GM21360 (cell line): ENCODE measurements around the gene BMP10.

Experiments
- ATAC-seq: cut with Tn5 transposase; IDR thresholded peaks from one replicate; pipeline ENCODE4 v1.9.1; 2021; ENCODE audit warnings: mild to moderate bottlenecking, moderate library complexity; ENCODE audit not compliant: unreplicated experiment

Gene BMP10

GRCh38 chr2:68825866-68826265, 45.3 kb downstream of the BMP10 start:
- no peak for ATAC-seq

- no peak for ATAC-seq
These were observed 46.4 kb downstream of the BMP10 start for GRCh38 chr2:68824831-68825230.

- no peak for ATAC-seq
These were observed 48.9 kb downstream of the BMP10 start for GRCh38 chr2:68822207-68822872.

- ATAC-seq, result no peak
These were observed 51.6 kb downstream of the BMP10 start for GRCh38 chr2:68819556-68819955.

GRCh38 chr2:68817306-68817705, 53.9 kb downstream of the BMP10 start:
- no peak for ATAC-seq
